Measurements from ENCODE around the gene IFNLR1.

Gene IFNLR1

GRCh38 chr1:24147194-24147593 lies 39.9 kb downstream of the IFNLR1 start:
- no peak for DNase-seq (ENCODE audit: low read depth)

- no peak for DNase-seq (ENCODE audit: low read depth)
Observed at GRCh38 chr1:24142546-24143534, 44.2 kb downstream of the IFNLR1 start, which contains the start of gene IL22RA1. TSS of gene IL22RA1 (minus strand) at chr1:24143140. CDS start at chr1:24143082, 58 bp downstream.

- no peak for DNase-seq (ENCODE audit: low read depth)
Observed at GRCh38 chr1:24141311-24141997, 45.6 kb downstream of the IFNLR1 start.

GRCh38 chr1:24140741-24141181 lies 46.3 kb downstream of the IFNLR1 start:
- no peak for DNase-seq (ENCODE audit: low read depth)

GRCh38 chr1:24139841-24140425 lies 47.2 kb downstream of the IFNLR1 start:
- no peak for DNase-seq (ENCODE audit: low read depth)

- DNase-seq (ENCODE audit: low read depth), result no peak
Observed at GRCh38 chr1:24139222-24139489, 47.9 kb downstream of the IFNLR1 start.

- no peak for DNase-seq (ENCODE audit: low read depth)
Observed at GRCh38 chr1:24138476-24139221, 48.4 kb downstream of the IFNLR1 start.

- DNase-seq (ENCODE audit: low read depth), result no peak
Observed at GRCh38 chr1:24136956-24137539, 50.0 kb downstream of the IFNLR1 start.

- no peak for DNase-seq (ENCODE audit: low read depth)
Observed at GRCh38 chr1:24134376-24134775, 52.7 kb downstream of the IFNLR1 start.

- no peak for DNase-seq (ENCODE audit: low read depth)
Observed at GRCh38 chr1:24133819-24134218, 53.3 kb downstream of the IFNLR1 start.

GRCh38 chr1:24130385-24130784 lies 56.7 kb downstream of the IFNLR1 start:
- no peak for DNase-seq (ENCODE audit: low read depth)

GRCh38 chr1:24127801-24128363 lies 59.2 kb downstream of the IFNLR1 start:
- no peak for DNase-seq (ENCODE audit: low read depth)

GRCh38 chr1:24127134-24127800 lies 59.8 kb downstream of the IFNLR1 start:
- no peak for DNase-seq (ENCODE audit: low read depth)

GRCh38 chr1:24126672-24127023 lies 60.4 kb downstream of the IFNLR1 start:
- DNase-seq (ENCODE audit: low read depth), result no peak

- no peak for DNase-seq (ENCODE audit: low read depth)
Observed at GRCh38 chr1:24126018-24126671, 60.9 kb downstream of the IFNLR1 start.

- DNase-seq (ENCODE audit: low read depth), result no peak
Observed at GRCh38 chr1:24125456-24125855, 61.6 kb downstream of the IFNLR1 start.

GRCh38 chr1:24124980-24125379 lies 62.1 kb downstream of the IFNLR1 start:
- DNase-seq (ENCODE audit: low read depth), result no peak

GRCh38 chr1:24123611-24124010 lies 63.5 kb downstream of the IFNLR1 start:
- no peak for DNase-seq (ENCODE audit: low read depth)

GRCh38 chr1:24122776-24123175 lies 64.3 kb downstream of the IFNLR1 start:
- no peak for DNase-seq (ENCODE audit: low read depth)

- no peak for DNase-seq (ENCODE audit: low read depth)
Observed at GRCh38 chr1:24121406-24121805, 65.7 kb downstream of the IFNLR1 start.
